ENCODE results near the gene CADM1. TPM values are rescaled to one million over a fixed set of nuclear protein-coding genes. Genes with fewer than 3 reads are reported as not detected.

The CADM1 gene
- total RNA-seq, 1 experiment from 2014 or later = 0.79 TPM

DNA sequence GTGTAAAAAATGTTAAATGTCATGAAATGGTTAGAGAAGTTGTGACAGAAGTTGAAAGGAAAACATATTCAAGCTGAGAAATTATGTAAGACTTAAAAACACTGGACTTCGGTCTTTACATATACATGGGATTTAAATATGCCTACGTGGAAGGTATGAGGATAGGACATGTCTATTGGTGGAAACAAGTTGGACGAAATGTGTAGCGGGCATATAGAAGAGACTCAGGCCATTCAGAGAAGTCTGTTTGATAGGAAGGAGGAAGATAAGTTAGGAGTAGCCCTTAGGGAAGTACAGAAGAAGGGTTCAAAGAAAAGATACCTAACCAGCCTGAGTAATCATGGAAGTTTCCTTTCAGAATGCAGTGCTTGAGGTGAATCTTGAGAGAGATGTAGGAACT, 14.7 kb downstream of the CADM1 start:
- H3K9me3 ChIP-seq (ENCODE audit: control insufficient read depth in 1 of 2, insufficient read depth in 1 of 2, low read depth in 1 of 2, low read length in 2 of 2) = peaks cover 0 to 6% of the 10 kb centered on the region in 2 experiments; a peak in 1 of 4 replicates
- no peaks in the 10 kb centered on the region for H3K4me1 ChIP-seq (ENCODE audit: control insufficient read depth in 1 of 2, insufficient read depth in 2 of 2, low read length in 2 of 2)
- no TSS peak for BruUV-seq (replicated peaks)
- H3K4me3 ChIP-seq (replicated peaks in 1 of 2; ENCODE audit: low read depth in 1 of 2, low read length in 2 of 2) = no peak overlapping the region
- intact Hi-C loops (cut with micrococcal nuclease) = no loop called here
- H3K36me3 ChIP-seq (ENCODE audit: control insufficient read depth in 1 of 2, insufficient read depth in 2 of 2, low read length in 2 of 2) = no peaks in the 10 kb centered on the region
- TF ChIP-seq JUND (IDR thresholded peaks at IDR 0.05) = no peak
- no peak for TF ChIP-seq ZFX (IDR thresholded peaks at IDR 0.05)
- TF ChIP-seq POLR2A (IDR thresholded peaks at IDR 0.05; ENCODE audit: borderline replicate concordance, extremely low read depth, insufficient read depth, insufficient read length) = no peak
- no peak for TF ChIP-seq RAD21 (IDR thresholded peaks at IDR 0.05; ENCODE audit: low read depth)
- TF ChIP-seq EGR1 (IDR thresholded peaks at IDR 0.05; ENCODE audit: low read depth) = no peak
- no peak for TF ChIP-seq YY1 (IDR thresholded peaks at IDR 0.05; ENCODE audit: extremely low read depth, insufficient replicate concordance, low read depth, low read length)
- TF ChIP-seq CBX3 (IDR thresholded peaks at IDR 0.05; ENCODE audit: low read depth) = no peak
- TF ChIP-seq, protein P1, sequence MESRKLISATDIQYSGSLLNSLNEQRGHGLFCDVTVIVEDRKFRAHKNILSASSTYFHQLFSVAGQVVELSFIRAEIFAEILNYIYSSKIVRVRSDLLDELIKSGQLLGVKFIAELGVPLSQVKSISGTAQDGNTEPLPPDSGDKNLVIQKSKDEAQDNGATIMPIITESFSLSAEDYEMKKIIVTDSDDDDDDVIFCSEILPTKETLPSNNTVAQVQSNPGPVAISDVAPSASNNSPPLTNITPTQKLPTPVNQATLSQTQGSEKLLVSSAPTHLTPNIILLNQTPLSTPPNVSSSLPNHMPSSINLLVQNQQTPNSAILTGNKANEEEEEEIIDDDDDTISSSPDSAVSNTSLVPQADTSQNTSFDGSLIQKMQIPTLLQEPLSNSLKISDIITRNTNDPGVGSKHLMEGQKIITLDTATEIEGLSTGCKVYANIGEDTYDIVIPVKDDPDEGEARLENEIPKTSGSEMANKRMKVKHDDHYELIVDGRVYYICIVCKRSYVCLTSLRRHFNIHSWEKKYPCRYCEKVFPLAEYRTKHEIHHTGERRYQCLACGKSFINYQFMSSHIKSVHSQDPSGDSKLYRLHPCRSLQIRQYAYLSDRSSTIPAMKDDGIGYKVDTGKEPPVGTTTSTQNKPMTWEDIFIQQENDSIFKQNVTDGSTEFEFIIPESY (IDR thresholded peaks at IDR 0.05; ENCODE audit: extremely low read depth, insufficient replicate concordance, low read length) = no peak
- no peak for TF ChIP-seq EZH2phosphoT487 (IDR thresholded peaks at IDR 0.05; ENCODE audit: borderline replicate concordance)
- TF ChIP-seq TCF7L2 (IDR thresholded peaks at IDR 0.05; ENCODE audit: borderline replicate concordance, extremely low read depth, insufficient read depth, insufficient read length) = no peak
- no peak for TF ChIP-seq ZNF274 (IDR thresholded peaks at IDR 0.05; ENCODE audit: low read depth, low read length)
- H3K79me2 ChIP-seq (ENCODE audit: insufficient read depth, low read length) = no peaks in the 10 kb centered on the region
- H4K20me1 ChIP-seq (ENCODE audit: insufficient read depth) = no peaks in the 10 kb centered on the region
- DNase-seq (ENCODE audit: low read depth, low spot score) (no peak), ATAC-seq (no peak)
- H3K9ac ChIP-seq (ENCODE audit: low read length) = no peak overlapping the region
- H3K4me2 ChIP-seq (ENCODE audit: low read length) = no peak overlapping the region
- H2AFZ ChIP-seq (ENCODE audit: low read depth, low read length, poor library complexity, severe bottlenecking) = no peak overlapping the region
- CTCF ChIA-PET = no interaction called here
- POLR2A ChIA-PET = no interaction called here
- H3K9me2 ChIP-seq (ENCODE audit: insufficient read depth) = no peaks in the 10 kb centered on the region
- H3K27ac ChIP-seq (ENCODE audit: low read depth, low read length) = no peak overlapping the region
- RAD21 ChIA-PET (ENCODE audit: low non-redundant PET in 1 of 2, low total read pairs in 2 of 2, uncharacterized antibody in 2 of 2, unreplicated experiment in 2 of 2) = no interaction called here
- no peaks in the 10 kb centered on the region for H3K27me3 ChIP-seq (ENCODE audit: insufficient read depth, low read length)

All from HCT116 (cell line).